CD4-positive, alpha-beta T cell (primary cell): ENCODE results near the gene EGLN3. TPM values are rescaled to one million over a fixed set of nuclear protein-coding genes. Genes with fewer than 3 reads are reported as not detected.

Experiments used
- ATAC-seq: fragments of 200-7000 bp; cut with Tn5 transposase; one replicate; pipeline ENCODE4 v1.10.0; 2022; ENCODE audit warnings: mild to moderate bottlenecking; ENCODE audit not compliant: poor library complexity
- CTCF ChIA-PET: fragments of 350-600 bp; sonication (Branson Sonifier 250); formaldehyde crosslinking; loops from one replicate; lab custom pipeline; 2021; ENCODE audit warnings: antibody characterized with exemption, inconsistent platforms; lab: Charles Lee
- POLR2A ChIA-PET: fragments of 350-600 bp; sonication (Branson Sonifier 250); formaldehyde crosslinking; loops from one replicate; lab custom pipeline; 2021; ENCODE audit warnings: antibody characterized with exemption, inconsistent platforms; lab: Charles Lee
- DNase-seq, 14 experiments: peaks; one replicate each; pipeline ENCODE4 v3.0.0-alpha.2; 2013 to 2020; ENCODE audit warnings: mixed read lengths in 2 of 14
- H3K27ac ChIP-seq, 2 donors: one replicate each; pipeline versions ENCODE4 v1.5.1 to v1.7.0; 2013; ENCODE audit warnings: low read length in 2 of 2, low read depth in 1 of 2, mild to moderate bottlenecking in 1 of 2
- H3K27me3 ChIP-seq, 2 experiments: 1 replicate in 1 of 2; 2 replicates in 1 of 2; pipeline versions ENCODE4 v1.6.1 to v1.7.0; 2013; ENCODE audit warnings: low read length in 2 of 2, control low read depth in 1 of 2, mild to moderate bottlenecking in 1 of 2, moderate library complexity in 1 of 2; ENCODE audit not compliant: insufficient read depth in 2 of 2, control insufficient read depth in 1 of 2
- H3K36me3 ChIP-seq: one replicate; pipeline ENCODE4 v1.6.1; 2013; ENCODE audit warnings: low read length, control low read depth; ENCODE audit not compliant: insufficient read depth
- H3K4me1 ChIP-seq: one replicate; pipeline ENCODE4 v1.6.1; 2013; ENCODE audit warnings: low read length, control low read depth; ENCODE audit not compliant: insufficient read depth
- H3K4me3 ChIP-seq: one replicate; pipeline ENCODE4 v1.5.1; 2013; ENCODE audit warnings: mild to moderate bottlenecking, low read length, moderate library complexity
- H3K9me3 ChIP-seq, 2 experiments: 1 replicate in 1 of 2; 2 replicates in 1 of 2; pipeline versions ENCODE4 v1.6.1 to v1.7.0; 2013; ENCODE audit warnings: low read length in 2 of 2, mild to moderate bottlenecking in 2 of 2, control low read depth in 1 of 2, moderate library complexity in 1 of 2; ENCODE audit not compliant: control insufficient read depth in 1 of 2, insufficient read depth in 1 of 2
- H3K27ac Mint-ChIP-seq: one replicate; pipeline ENCODE4 v1.8.0; 2020; ENCODE audit warnings: mixed read lengths
- H3K27me3 Mint-ChIP-seq: one replicate; pipeline ENCODE4 v1.8.0; 2021; ENCODE audit warnings: mixed read lengths
- H3K36me3 Mint-ChIP-seq: one replicate; pipeline ENCODE4 v1.8.0; 2021; ENCODE audit warnings: low read depth, mixed read lengths
- H3K4me1 Mint-ChIP-seq: one replicate; pipeline ENCODE4 v1.8.0; 2021; ENCODE audit warnings: low read depth, mixed read lengths
- H3K4me3 Mint-ChIP-seq: one replicate; pipeline ENCODE4 v1.8.0; 2020; ENCODE audit warnings: mild to moderate bottlenecking, mixed read lengths
- H3K9me3 Mint-ChIP-seq: one replicate; pipeline ENCODE4 v1.8.0; 2020; ENCODE audit warnings: mixed read lengths
- CTCF ChIP-seq: fragments of 200-600 bp; IDR thresholded peaks from one replicate; pipeline ENCODE4 v1.8.0; 2022; ENCODE audit warnings: antibody characterized with exemption, mild to moderate bottlenecking
- intact Hi-C, 2 experiments: fragments of 100-400 bp; cut with DNase I in 1 of 2; cut with micrococcal nuclease in 1 of 2; formaldehyde crosslinking; loops; one replicate each; pipeline versions ENCODE4 v1.15.1 to v1.9.0; 2023 to 2025; cut with DNase I, micrococcal nuclease
- total RNA-seq, 174 experiments: library from RNA in 2 of 174; stranded (reverse) in 2 of 174; gene quantifications; one replicate each; pipeline ENCODE4 v1.2.3 and lab custom pipeline; 2021 to 2026

EGLN3 gene
- total RNA-seq, 2 experiments from 2014 or later: 1.1 to 1.3 TPM

- Histone ChIP-seq H3K4me1 (no peaks in the 10 kb centered on the region), H3K4me3 (no peak overlapping the region), H3K27me3 (no peaks in the 10 kb centered on the region), H3K36me3 (no peaks in the 10 kb centered on the region), H3K9me3 (peaks cover 0 to 19% of the 10 kb centered on the region in 2 experiments), H3K27ac (no peak overlapping the region)
- Mint-ChIP-seq H3K36me3 (no peaks in the 10 kb centered on the region), H3K9me3 (peaks cover 9% of the 10 kb centered on the region), H3K27me3 (peaks cover 4% of the 10 kb centered on the region), H3K4me1 (no peaks in the 10 kb centered on the region), H3K4me3 (no peak overlapping the region), H3K27ac (no peak overlapping the region)
- CTCF ChIA-PET: interaction anchor here (0.5 kb wide), 1 partner anchor 17 kb away, joined by 3 read pairs; no protein-coding TSS in a partner anchor
- DNase-seq (no peak), ATAC-seq (no peak)
- intact Hi-C loops: no loop called here
- POLR2A ChIA-PET: no interaction called here
- no peak for TF ChIP-seq CTCF
These were observed 53.5 kb downstream of the EGLN3 start for GRCh38 chr14:33897382-33897781.

GRCh38 chr14:33894339-33894738 lies 56.5 kb downstream of the EGLN3 start:
- no peaks in the 10 kb centered on the region for H3K36me3 Mint-ChIP-seq
- no peaks in the 10 kb centered on the region for H3K4me1 ChIP-seq
- H3K36me3 ChIP-seq: no peaks in the 10 kb centered on the region
- CTCF ChIA-PET: no interaction called here
- H3K27ac ChIP-seq: no peak overlapping the region
- peaks cover 0 to 4% of the 10 kb centered on the region in 2 experiments for H3K9me3 ChIP-seq
- intact Hi-C loops: no loop called here
- ATAC-seq: no peak
- no peak for DNase-seq
- no peak overlapping the region for H3K4me3 Mint-ChIP-seq
- no peaks in the 10 kb centered on the region for H3K27me3 Mint-ChIP-seq
- no peak overlapping the region for H3K4me3 ChIP-seq
- H3K9me3 Mint-ChIP-seq: peaks cover 9% of the 10 kb centered on the region
- POLR2A ChIA-PET: no interaction called here
- H3K27ac Mint-ChIP-seq: no peak overlapping the region
- no peak for TF ChIP-seq CTCF
- H3K27me3 ChIP-seq: no peaks in the 10 kb centered on the region
- H3K4me1 Mint-ChIP-seq: no peaks in the 10 kb centered on the region

- Mint-ChIP-seq H3K9me3 (peaks cover 13% of the 10 kb centered on the region), H3K36me3 (no peaks in the 10 kb centered on the region), H3K4me1 (no peaks in the 10 kb centered on the region), H3K27me3 (no peaks in the 10 kb centered on the region), H3K4me3 (no peak overlapping the region), H3K27ac (no peak overlapping the region)
- peaks cover 0 to 9% of the 10 kb centered on the region in 2 experiments for H3K9me3 ChIP-seq
- DNase-seq (no peak), ATAC-seq (no peak)
- POLR2A ChIA-PET: no interaction called here
- no peak overlapping the region for H3K4me3 ChIP-seq
- CTCF ChIA-PET: no interaction called here
- intact Hi-C loops: no loop called here
- no peaks in the 10 kb centered on the region for H3K36me3 ChIP-seq
- no peak overlapping the region for H3K27ac ChIP-seq
- H3K4me1 ChIP-seq: no peaks in the 10 kb centered on the region
- H3K27me3 ChIP-seq: no peaks in the 10 kb centered on the region
- no peak for TF ChIP-seq CTCF
These were observed 59.2 kb downstream of the EGLN3 start for GRCh38 chr14:33891700-33892099.
